K562 (cell line): Measurements from ENCODE around the gene MGA. TPM values are rescaled to one million over a fixed set of nuclear protein-coding genes. Genes with fewer than 3 reads are reported as not detected.

ENCODE experiments used
- ATAC-seq: fragments of 200-7000 bp; cut with Tn5 transposase; 3 replicates; pipeline ENCODE4 v1.9.1; 2020; ENCODE audit warnings: moderate library complexity
- BruUV-seq: library from RNA; stranded (reverse); fragments of 400-500 nt; replicated peaks from 2 replicates; lab custom pipeline; 2021; lab: Mats Ljungman, UMichigan
- CTCF ChIA-PET: fragments of 300-600 bp; formaldehyde crosslinking; extraction: SDS; loops from one replicate; lab custom pipeline; 2021; ENCODE audit warnings: low intra/inter-chr PET ratio; lab: Yijun Ruan, JAX
- POLR2A ChIA-PET: fragments of 300-600, 350-650 bp; sonication (Branson Sonifier 250); formaldehyde crosslinking; extraction: SDS; loops from one replicate; lab custom pipeline; 2021; ENCODE audit warnings: antibody characterized with exemption, inconsistent platforms; lab: Yijun Ruan, JAX
- DNase-seq, 4 experiments: peaks; one replicate each; pipeline versions ENCODE4 v3.0.0 to v3.0.0-alpha.2; 2011 to 2018; ENCODE audit warnings: low spot score in 3 of 4, mixed read lengths in 3 of 4; ENCODE audit errors: extremely low read depth in 1 of 4
- FAIRE-seq: peaks from 2 replicates; lab custom pipeline; 2011; peaks lifted over from hg19 to GRCh38; lab: Jason Lieb, UNC
- H2AFZ ChIP-seq: 2 replicates; pipeline ENCODE4 v1.6.0; 2011; ENCODE audit warnings: low read depth, low read length, control low read depth, inconsistent platforms
- H3K27ac ChIP-seq: fragments of 200-600 bp; 3 replicates; pipeline ENCODE4 v1.8.0; 2011; ENCODE audit warnings: low read depth, mild to moderate bottlenecking, control low read depth, inconsistent platforms, low read length, moderate library complexity, mixed read lengths; ENCODE audit errors: extremely low read depth
- H3K27me3 ChIP-seq, 2 experiments: fragments of 300-600 bp in 1 of 2; 2 replicates in 1 of 2; 3 replicates in 1 of 2; pipeline versions ENCODE4 v1.6.0 to v1.8.0; 2011; ENCODE audit warnings: inconsistent platforms in 2 of 2, low read length in 2 of 2, mild to moderate bottlenecking in 1 of 2, mixed read lengths in 1 of 2, moderate library complexity in 1 of 2; ENCODE audit not compliant: control insufficient read depth in 2 of 2, insufficient read depth in 2 of 2
- H3K36me3 ChIP-seq: fragments of 300-600 bp; 3 replicates; pipeline ENCODE4 v1.8.0; 2011; ENCODE audit warnings: mild to moderate bottlenecking, low read length, inconsistent platforms; ENCODE audit not compliant: control insufficient read depth, insufficient read depth
- H3K4me1 ChIP-seq, 2 experiments: fragments of 200-600 bp in 1 of 2; replicated peaks in 1 of 2; 2 replicates in 1 of 2; 3 replicates in 1 of 2; pipeline versions ENCODE4 v1.5.1 to v1.8.0; 2011; ENCODE audit warnings: inconsistent platforms in 2 of 2, low read length in 2 of 2, mild to moderate bottlenecking in 1 of 2, mixed read lengths in 1 of 2, moderate library complexity in 1 of 2; ENCODE audit not compliant: control insufficient read depth in 2 of 2, insufficient read depth in 2 of 2
- H3K4me2 ChIP-seq: 2 replicates; pipeline ENCODE4 v1.6.1; 2011; ENCODE audit warnings: low read length, control low read depth, inconsistent platforms, mixed read lengths; ENCODE audit not compliant: insufficient read depth
- H3K4me3 ChIP-seq: fragments of 200-600 bp; sonication (generic), shearing (Covaris generic); 2 replicates; pipeline ENCODE4 v1.5.1; 2016; ENCODE audit warnings: control low read depth, inconsistent platforms
- H3K79me2 ChIP-seq: fragments of 200-600 bp; 3 replicates; pipeline ENCODE4 v1.8.0; 2011; ENCODE audit warnings: low read length, inconsistent platforms; ENCODE audit not compliant: control insufficient read depth, insufficient read depth
- H3K9ac ChIP-seq, 2 experiments: 2 replicates each; pipeline versions ENCODE4 v1.6.0 to v1.6.1; 2011; ENCODE audit warnings: low read depth in 2 of 2, low read length in 2 of 2, control low read depth in 1 of 2, inconsistent platforms in 1 of 2, mild to moderate bottlenecking in 1 of 2, mixed read lengths in 1 of 2; ENCODE audit not compliant: insufficient read depth in 1 of 2
- H3K9me1 ChIP-seq: one replicate; pipeline ENCODE4 v1.6.0; 2011; ENCODE audit warnings: inconsistent platforms, mild to moderate bottlenecking, low read length, moderate library complexity; ENCODE audit not compliant: control insufficient read depth, insufficient read depth
- H3K9me3 ChIP-seq: replicated peaks from 2 replicates; pipeline ENCODE4 v1.5.1; 2011; ENCODE audit warnings: low read depth, low read length, inconsistent platforms; ENCODE audit not compliant: control insufficient read depth, insufficient read depth
- H4K20me1 ChIP-seq: replicated peaks from 2 replicates; pipeline ENCODE4 v1.6.1; 2011; ENCODE audit warnings: low read length, inconsistent platforms, mixed read lengths; ENCODE audit not compliant: control insufficient read depth, insufficient read depth
- ARHGAP35 ChIP-seq: fragments of 450-650 bp; IDR thresholded peaks from 2 replicates; pipeline ENCODE4 v1.6.1; 2018; ENCODE audit not compliant: partially characterized antibody
- ELF4 ChIP-seq: fragments of 450-650 bp; formaldehyde crosslinking; IDR thresholded peaks from 2 replicates; pipeline ENCODE4 v1.4.0; 2022; ENCODE audit warnings: missing genetic modification characterization
- LARP7 ChIP-seq: fragments of 450-650 bp; IDR thresholded peaks from 2 replicates; pipeline ENCODE4 v1.6.1; 2016
- MYBL2 ChIP-seq, 2 experiments: fragments of 450-650 bp in 1 of 2; sonication (generic) in 1 of 2; formaldehyde crosslinking in 1 of 2; IDR thresholded peaks; 2 replicates each; pipeline versions ENCODE4 v1.6.1 to v1.8.1; 2017 to 2022; ENCODE audit warnings: borderline replicate concordance in 1 of 2, inconsistent platforms in 1 of 2, low read depth in 1 of 2, mild to moderate bottlenecking in 1 of 2, missing genetic modification reagents in 1 of 2, moderate library complexity in 1 of 2
- NFIX ChIP-seq: fragments of 250-450 bp; sonication (Bioruptor Pico); IDR thresholded peaks from 2 replicates; pipeline ENCODE4 v1.4.0; 2020; ENCODE audit warnings: low read depth, mild to moderate bottlenecking, moderate library complexity
- NFYB ChIP-seq: IDR thresholded peaks from 2 replicates; pipeline ENCODE4 v1.6.1; 2011; ENCODE audit warnings: mild to moderate bottlenecking, moderate library complexity; ENCODE audit not compliant: insufficient read length; ENCODE audit errors: extremely low read depth
- OTX1 ChIP-seq: fragments of 450-650 bp; formaldehyde crosslinking; IDR thresholded peaks from 2 replicates; pipeline ENCODE4 v1.4.0; 2022; ENCODE audit warnings: mild to moderate bottlenecking
- PML ChIP-seq: IDR thresholded peaks from 2 replicates; pipeline ENCODE4 v1.6.1; 2012; ENCODE audit warnings: low read length, inconsistent platforms
- PRDM10 ChIP-seq: fragments of 450-650 bp; IDR thresholded peaks from 2 replicates; pipeline ENCODE4 v1.6.1; 2018; ENCODE audit not compliant: partially characterized antibody
- RBFOX2 ChIP-seq: fragments of 200-400 bp; formaldehyde crosslinking; IDR thresholded peaks from 2 replicates; pipeline ENCODE4 v1.6.1; 2017; ENCODE audit warnings: low read depth, mild to moderate bottlenecking, low read length, moderate library complexity
- SMAD2 ChIP-seq: fragments of 150-350 bp; IDR thresholded peaks from 2 replicates; pipeline ENCODE4 v1.6.1; 2014; ENCODE audit warnings: low read depth, mild to moderate bottlenecking, low read length
- YBX1 ChIP-seq: fragments of 450-650 bp; IDR thresholded peaks from 2 replicates; pipeline ENCODE4 v1.7.1; 2016; ENCODE audit warnings: mild to moderate bottlenecking
- ZBTB26 ChIP-seq: fragments of 450-650 bp; formaldehyde crosslinking; IDR thresholded peaks from 2 replicates; pipeline ENCODE4 v1.4.0; 2022; ENCODE audit warnings: missing genetic modification characterization
- ZBTB49 ChIP-seq: sonication (generic); formaldehyde crosslinking; IDR thresholded peaks from 2 replicates; pipeline ENCODE4 v1.8.0; 2022; ENCODE audit warnings: missing genetic modification reagents, mild to moderate bottlenecking, borderline replicate concordance
- ZNF507 ChIP-seq: conservative IDR thresholded peaks from 2 replicates; pipeline ENCODE4 v1.6.1; 2017; ENCODE audit warnings: missing genetic modification characterization, missing compliant biosample characterization
- ZNF830 ChIP-seq: fragments of 250-450 bp; sonication (Bioruptor Pico); IDR thresholded peaks from 2 replicates; pipeline ENCODE4 v1.5.0; 2021; ENCODE audit warnings: mild to moderate bottlenecking
- WGBS: fragments of 100-300 bp; shearing (Covaris generic); methylation state at CpG from one replicate; pipeline ENCODE4 v1.1.6; 2016; ENCODE audit warnings: low coverage, mixed read lengths; ENCODE audit not compliant: insufficient coverage; ENCODE audit errors: missing lambda C conversion rate; 5-methylcytosine and 5-hydroxymethylcytosine counted together
- in situ Hi-C: fragments of 300-500 bp; cut with MboI; formaldehyde crosslinking; loops from 4 replicates; pipeline ENCODE4 v1.15.0; 2018; ENCODE audit warnings: inconsistent platforms, mixed read lengths
- intact Hi-C: fragments of 100-400 bp; cut with micrococcal nuclease; formaldehyde crosslinking; loops from 2 replicates; pipeline ENCODE4 v1.14.2; 2022
- polyA plus RNA-seq, 8 experiments: library from polyadenylated mRNA; depleted of rRNA in 4 of 8; stranded (reverse) in 5 of 8; unstranded in 3 of 8; fragments of >200 nt; fragmentation: Nextera tagmentation in 2 of 8; fragmentation: Illumina TruSeq in 1 of 8; extraction: Ambion mirVana in 2 of 8; extraction: Trizol in 1 of 8; gene quantifications; 2 replicates each; pipeline versions ENCODE4 v1.2.1 to v1.2.3, GENCODE V29; 2011 to 2014; ENCODE audit warnings: inconsistent platforms in 1 of 8, missing spikeins in 1 of 8
- total RNA-seq, 7 experiments: library from RNA; depleted of rRNA in 6 of 7; stranded (reverse); fragments of >200 nt in 6 of 7; fragmentation: Illumina TruSeq in 2 of 7; extraction: Trizol in 2 of 7; gene quantifications; 2 replicates each; pipeline versions ENCODE4 v1.2.1 to v1.2.3, GENCODE V29; 2011 to 2021; ENCODE audit warnings: low replicate concordance in 1 of 7

The MGA gene
- total and polyA plus RNA-seq, 9 of the 15 experiments (the other 6 are each of a cell fraction or from before 2014, with no cell fraction given) = 4.7 to 56.1 (median 21.1) TPM

GRCh38 chr15:41689083-41689482, 28.9 kb downstream of the MGA start:
- 100% methylated on average over 1 of the region's 1 CpG for WGBS
- peaks cover 97% of the 10 kb centered on the region for H3K79me2 ChIP-seq
- no peaks in the 10 kb centered on the region for H3K27me3 ChIP-seq
- DNase-seq (no peak), ATAC-seq (peak; percentile 35; the same call in 1 of the 3 replicates), FAIRE-seq (no peak)
- peaks cover 4 to 24% of the 10 kb centered on the region in 2 experiments; a peak in 3 of 5 replicates for H3K4me1 ChIP-seq
- H3K27ac ChIP-seq = no peak overlapping the region
- no peaks in the 10 kb centered on the region; the same call in 2 of the 3 replicates for H3K36me3 ChIP-seq
- BruUV-seq = no TSS peak
- in situ Hi-C loops = no loop called here
- H3K9me3 ChIP-seq = no peaks in the 10 kb centered on the region
- peaks cover 3% of the 10 kb centered on the region for H3K9me1 ChIP-seq
- no peak overlapping the region for H3K9ac ChIP-seq
- no peak overlapping the region for H3K4me2 ChIP-seq
- CTCF ChIA-PET = no interaction called here
- H2AFZ ChIP-seq = no peak overlapping the region
- intact Hi-C loops = no loop called here
- POLR2A ChIA-PET = interaction anchor here (1.1 kb wide), 1 partner anchor 11 kb away, joined by 3 read pairs; no protein-coding TSS in a partner anchor
- peaks cover 6% of the 10 kb centered on the region; the same call in 1 of the 2 replicates for H4K20me1 ChIP-seq
- H3K4me3 ChIP-seq = no peak overlapping the region
- TF ChIP-seq ARHGAP35 (peak; percentile 46), PML (no peak), ZNF507 (tag) (no peak), NFYB (no peak), MYBL2 (IDR thresholded peaks at IDR 0.05; ENCODE audit: low read depth) (0 out of 2 replicates have a peak, but pooled peaks have one; percentile 16), MYBL2 (CRISPR knock-in tag; IDR thresholded peaks at IDR 0.05; ENCODE audit: borderline replicate concordance) (no peak), SMAD2 (no peak), NFIX (CRISPR knock-in tag) (no peak), ELF4 (0 out of 2 replicates have a peak, but pooled peaks have one; percentile 15), OTX1 (0 out of 2 replicates have a peak, but pooled peaks have one; percentile 35), YBX1 (no peak), ZBTB49 (no peak), RBFOX2 (no peak), PRDM10 (peak; percentile 95), ZBTB26 (CRISPR knock-in tag) (peak; percentile 69; the same call in 1 of the 2 replicates), ZNF830 (no peak), LARP7 (peak; percentile 23; the same call in 1 of the 2 replicates)
